ENCODE measurements around the gene KLHDC3.

Gene KLHDC3

GRCh38 chr6:43043310-43043709 is 29.3 kb downstream of the KLHDC3 start:
- Histone ChIP-seq H3K9me3 (ENCODE audit: control insufficient read depth, low read length) (no peaks in the 10 kb centered on the region), H3K4me2 (ENCODE audit: low read length) (no peak overlapping the region), H3K79me2 (no peaks in the 10 kb centered on the region), H3K4me3 (ENCODE audit: low read depth, low read length) (no peak overlapping the region), H3K4me1 (no peaks in the 10 kb centered on the region), H3K27ac (no peak overlapping the region), H3K27me3 (ENCODE audit: control insufficient read depth, insufficient read depth, low read length) (no peaks in the 10 kb centered on the region), H3K36me3 (ENCODE audit: control insufficient read depth, insufficient read depth, low read length) (no peaks in the 10 kb centered on the region), H3K9ac (no peak overlapping the region), H2AFZ (no peak overlapping the region)
- TF ChIP-seq CTCF (IDR thresholded peaks at IDR 0.05): no peak

- H3K27ac ChIP-seq: no peak overlapping the region
- no peak overlapping the region for H2AFZ ChIP-seq
- no peaks in the 10 kb centered on the region for H3K9me3 ChIP-seq (ENCODE audit: control insufficient read depth, low read length)
- no peak overlapping the region for H3K9ac ChIP-seq
- H3K4me3 ChIP-seq (ENCODE audit: low read depth, low read length): no peak overlapping the region
- H3K36me3 ChIP-seq (ENCODE audit: control insufficient read depth, insufficient read depth, low read length): no peaks in the 10 kb centered on the region
- H3K4me2 ChIP-seq (ENCODE audit: low read length): no peak overlapping the region
- H3K27me3 ChIP-seq (ENCODE audit: control insufficient read depth, insufficient read depth, low read length): no peaks in the 10 kb centered on the region
- TF ChIP-seq CTCF (IDR thresholded peaks at IDR 0.05): no peak
- H3K79me2 ChIP-seq: no peaks in the 10 kb centered on the region
- H3K4me1 ChIP-seq: no peaks in the 10 kb centered on the region
These were observed 31.4 kb downstream of the KLHDC3 start for GRCh38 chr6:43045371-43045930.

GRCh38 chr6:43047998-43048397 is 33.9 kb downstream of the KLHDC3 start:
- TF ChIP-seq CTCF (IDR thresholded peaks at IDR 0.05): no peak
- H3K9ac ChIP-seq: no peak overlapping the region
- no peaks in the 10 kb centered on the region for H3K27me3 ChIP-seq (ENCODE audit: control insufficient read depth, insufficient read depth, low read length)
- H3K4me2 ChIP-seq (ENCODE audit: low read length): no peak overlapping the region
- no peaks in the 10 kb centered on the region for H3K36me3 ChIP-seq (ENCODE audit: control insufficient read depth, insufficient read depth, low read length)
- peaks cover 3% of the 10 kb centered on the region for H3K4me1 ChIP-seq
- H3K4me3 ChIP-seq (ENCODE audit: low read depth, low read length): no peak overlapping the region
- H3K79me2 ChIP-seq: no peaks in the 10 kb centered on the region
- H3K9me3 ChIP-seq (ENCODE audit: control insufficient read depth, low read length): no peaks in the 10 kb centered on the region
- no peak overlapping the region for H3K27ac ChIP-seq
- no peak overlapping the region for H2AFZ ChIP-seq

DNA sequence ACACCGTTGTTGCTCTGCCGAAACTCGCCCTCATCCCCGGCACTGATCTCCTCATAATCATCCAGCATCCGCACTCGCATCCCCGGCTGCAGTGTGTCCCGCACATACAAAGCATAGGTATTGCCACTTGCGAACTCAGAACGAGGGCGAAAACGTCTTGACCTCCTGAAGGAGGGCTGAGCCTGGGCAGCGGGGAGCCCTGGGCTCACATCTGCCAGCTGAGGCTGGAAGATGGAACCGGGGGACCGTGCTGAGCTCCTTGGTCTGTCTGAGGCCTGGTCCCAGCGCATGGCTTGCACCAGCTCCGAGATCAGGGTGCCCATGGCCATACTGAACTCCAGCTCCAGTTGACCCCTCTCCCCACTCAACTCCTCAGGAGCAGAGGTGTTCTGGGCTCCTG is 36.9 kb downstream of the KLHDC3 start:
- no peak overlapping the region for H3K27ac ChIP-seq
- H3K9ac ChIP-seq: no peak overlapping the region
- H3K9me3 ChIP-seq (ENCODE audit: control insufficient read depth, low read length): no peaks in the 10 kb centered on the region
- no peak for TF ChIP-seq CTCF (IDR thresholded peaks at IDR 0.05)
- peaks cover 24% of the 10 kb centered on the region for H3K4me1 ChIP-seq
- no peak overlapping the region for H3K4me3 ChIP-seq (ENCODE audit: low read depth, low read length)
- no peak overlapping the region for H3K4me2 ChIP-seq (ENCODE audit: low read length)
- H2AFZ ChIP-seq: no peak overlapping the region
- no peaks in the 10 kb centered on the region for H3K27me3 ChIP-seq (ENCODE audit: control insufficient read depth, insufficient read depth, low read length)
- H3K36me3 ChIP-seq (ENCODE audit: control insufficient read depth, insufficient read depth, low read length): no peaks in the 10 kb centered on the region
- H3K79me2 ChIP-seq: no peaks in the 10 kb centered on the region

DNA sequence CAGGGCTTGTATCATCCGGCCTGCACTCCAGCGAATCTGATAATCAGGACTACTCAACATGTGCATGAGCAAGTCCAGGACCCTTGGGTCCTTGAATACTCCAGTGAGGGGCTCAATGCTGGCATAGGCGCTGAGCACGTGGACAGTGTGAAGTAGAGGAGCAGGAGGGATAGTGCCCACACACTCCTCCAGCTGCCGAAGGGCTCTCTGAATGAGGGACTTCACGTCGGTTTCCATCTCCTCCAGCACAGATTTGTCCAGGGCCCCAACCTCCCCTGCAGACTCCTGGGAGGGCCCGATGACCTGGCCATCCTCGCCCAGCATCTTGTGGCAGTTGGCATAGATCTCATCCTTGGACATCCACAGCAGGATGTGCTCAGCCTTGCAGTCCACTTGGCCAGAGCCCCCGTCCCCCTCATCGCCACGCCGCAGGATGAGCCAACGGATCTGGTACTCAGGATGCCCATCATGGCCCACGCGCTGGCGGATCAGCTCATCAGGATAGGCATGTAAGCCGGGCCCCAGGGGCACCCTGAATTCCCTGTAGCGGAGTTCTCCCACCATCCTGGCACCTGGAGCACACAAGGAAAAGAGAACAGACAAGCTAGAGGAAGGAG is 38.3 kb downstream of the KLHDC3 start:
- peak overlapping the region; percentile 96 for H3K4me2 ChIP-seq (ENCODE audit: low read length)
- no peaks in the 10 kb centered on the region for H3K27me3 ChIP-seq (ENCODE audit: control insufficient read depth, insufficient read depth, low read length)
- H3K9ac ChIP-seq: no peak overlapping the region
- TF ChIP-seq CTCF (IDR thresholded peaks at IDR 0.05): no peak
- H3K4me3 ChIP-seq (ENCODE audit: low read depth, low read length): no peak overlapping the region
- no peaks in the 10 kb centered on the region for H3K9me3 ChIP-seq (ENCODE audit: control insufficient read depth, low read length)
- no peak overlapping the region for H2AFZ ChIP-seq
- H3K4me1 ChIP-seq: peaks cover 31% of the 10 kb centered on the region
- H3K36me3 ChIP-seq (ENCODE audit: control insufficient read depth, insufficient read depth, low read length): no peaks in the 10 kb centered on the region
- peak overlapping the region; percentile 75 for H3K27ac ChIP-seq
- H3K79me2 ChIP-seq: no peaks in the 10 kb centered on the region

All from parathyroid adenoma (tissue), 2 donors.